Measurements from ENCODE around the gene CARF.
"Not testable (repeated sequence)": the region's sequence is repeated elsewhere in the genome, so short reads cannot be mapped to it uniquely, and the experiment has no call there.

CARF gene

GRCh38 chr2:202911512-202912341 is at the start of gene CARF, which contains the start of gene WDR12:
TSS of gene CARF (plus strand) at chr2:202912275. CDS start at chr2:202941903, 29,628 bp downstream.
TSS of gene WDR12 (minus strand) at chr2:202911673. CDS start at chr2:202911476, 197 bp downstream.
- H3K9ac ChIP-seq (ENCODE audit: low read depth, low read length): peak within 1 kb of the TSS; percentile 91

GRCh38 chr2:202870431-202871299 is 41.4 kb upstream of the CARF start:
- H3K27ac ChIP-seq (ENCODE audit: low read length): no peak overlapping the region
- H3K36me3 ChIP-seq (ENCODE audit: insufficient read depth, low read depth, low read length): no peaks in the 10 kb centered on the region
- no peaks in the 10 kb centered on the region; the same call in 1 of the 2 replicates for H3K4me1 ChIP-seq (ENCODE audit: insufficient read depth, low read length)
- peak overlapping the region; percentile 77 for H3K4me3 ChIP-seq (ENCODE audit: low read length)
- H3K9ac ChIP-seq (ENCODE audit: low read depth, low read length): peak overlapping the region; percentile 70
- H3K27me3 ChIP-seq (ENCODE audit: insufficient read depth, low read length): peaks cover 5% of the 10 kb centered on the region; the same call in 1 of the 2 replicates
- H3K9me3 ChIP-seq (ENCODE audit: insufficient read depth, low read depth, low read length): no peaks in the 10 kb centered on the region

More at GRCh38 chr2:202911512-202912341, at the start of gene CARF, which contains the start of gene WDR12:
- peak within 1 kb of the TSS; percentile 84 for H3K4me3 ChIP-seq (ENCODE audit: low read length)
- no peaks in the 10 kb centered on the region for H3K9me3 ChIP-seq (ENCODE audit: insufficient read depth, low read depth, low read length)
- H3K27ac ChIP-seq (ENCODE audit: low read length): peak within 1 kb of the TSS; percentile 98
- H3K4me1 ChIP-seq (ENCODE audit: insufficient read depth, low read length): no peaks in the 10 kb centered on the region
- H3K27me3 ChIP-seq (ENCODE audit: insufficient read depth, low read length): no peaks in the 10 kb centered on the region
- H3K36me3 ChIP-seq (ENCODE audit: insufficient read depth, low read depth, low read length): peaks cover 10% of the 10 kb centered on the region

GRCh38 chr2:202871300-202872141 is 40.6 kb upstream of the CARF start, which contains the start of gene ICA1L:
TSS of gene ICA1L (minus strand) at chr2:202871766. CDS start at chr2:202829009, 42,757 bp downstream.
- Histone ChIP-seq H3K27ac (ENCODE audit: low read length) (no peak within 1 kb of the TSS), H3K9ac (ENCODE audit: low read depth, low read length) (peak within 1 kb of the TSS; percentile 70), H3K4me1 (ENCODE audit: insufficient read depth, low read length) (no peaks in the 10 kb centered on the region; the same call in 1 of the 2 replicates), H3K4me3 (ENCODE audit: low read length) (peak within 1 kb of the TSS; percentile 77), H3K9me3 (ENCODE audit: insufficient read depth, low read depth, low read length) (no peaks in the 10 kb centered on the region), H3K36me3 (ENCODE audit: insufficient read depth, low read depth, low read length) (no peaks in the 10 kb centered on the region), H3K27me3 (ENCODE audit: insufficient read depth, low read length) (peaks cover 5% of the 10 kb centered on the region; the same call in 1 of the 2 replicates)

GRCh38 chr2:202877699-202878098 is 34.4 kb upstream of the CARF start:
- Histone ChIP-seq H3K4me3 (ENCODE audit: low read length) (no peak overlapping the region), H3K9ac (ENCODE audit: low read depth, low read length) (no peak overlapping the region), H3K4me1 (ENCODE audit: insufficient read depth, low read length) (no peaks in the 10 kb centered on the region), H3K36me3 (ENCODE audit: insufficient read depth, low read depth, low read length) (peaks cover 39% of the 10 kb centered on the region), H3K27me3 (ENCODE audit: insufficient read depth, low read length) (no peaks in the 10 kb centered on the region), H3K27ac (ENCODE audit: low read length) (no peak overlapping the region), H3K9me3 (ENCODE audit: insufficient read depth, low read depth, low read length) (no peaks in the 10 kb centered on the region)

GRCh38 chr2:202881570-202881969 is 30.5 kb upstream of the CARF start:
- H3K9me3 ChIP-seq (ENCODE audit: insufficient read depth, low read depth, low read length): no peaks in the 10 kb centered on the region
- peaks cover 75% of the 10 kb centered on the region for H3K36me3 ChIP-seq (ENCODE audit: insufficient read depth, low read depth, low read length)
- no peaks in the 10 kb centered on the region for H3K27me3 ChIP-seq (ENCODE audit: insufficient read depth, low read length)
- H3K27ac ChIP-seq (ENCODE audit: low read length): no peak overlapping the region
- H3K4me3 ChIP-seq (ENCODE audit: low read length): no peak overlapping the region
- H3K4me1 ChIP-seq (ENCODE audit: insufficient read depth, low read length): no peaks in the 10 kb centered on the region
- no peak overlapping the region for H3K9ac ChIP-seq (ENCODE audit: low read depth, low read length)

- H3K27ac ChIP-seq (ENCODE audit: low read length): no peak overlapping the region
- no peak overlapping the region for H3K4me3 ChIP-seq (ENCODE audit: low read length)
- no peaks in the 10 kb centered on the region for H3K9me3 ChIP-seq (ENCODE audit: insufficient read depth, low read depth, low read length)
- H3K9ac ChIP-seq (ENCODE audit: low read depth, low read length): no peak overlapping the region
- peaks cover 93% of the 10 kb centered on the region for H3K36me3 ChIP-seq (ENCODE audit: insufficient read depth, low read depth, low read length)
- no peaks in the 10 kb centered on the region for H3K27me3 ChIP-seq (ENCODE audit: insufficient read depth, low read length)
- H3K4me1 ChIP-seq (ENCODE audit: insufficient read depth, low read length): no peaks in the 10 kb centered on the region
These were observed 27.9 kb upstream of the CARF start for GRCh38 chr2:202883987-202884675.

GRCh38 chr2:202885190-202885589 is 26.9 kb upstream of the CARF start:
- Histone ChIP-seq H3K27me3 (ENCODE audit: insufficient read depth, low read length) (no peaks in the 10 kb centered on the region), H3K27ac (ENCODE audit: low read length) (no peak overlapping the region), H3K4me1 (ENCODE audit: insufficient read depth, low read length) (no peaks in the 10 kb centered on the region), H3K9me3 (ENCODE audit: insufficient read depth, low read depth, low read length) (no peaks in the 10 kb centered on the region), H3K4me3 (ENCODE audit: low read length) (no peak overlapping the region), H3K9ac (ENCODE audit: low read depth, low read length) (no peak overlapping the region), H3K36me3 (ENCODE audit: insufficient read depth, low read depth, low read length) (peaks cover 93% of the 10 kb centered on the region)

- H3K9me3 ChIP-seq (ENCODE audit: insufficient read depth, low read depth, low read length); H3K4me3 ChIP-seq (ENCODE audit: low read length); H3K27me3 ChIP-seq (ENCODE audit: insufficient read depth, low read length); H3K9ac ChIP-seq (ENCODE audit: low read depth, low read length); H3K4me1 ChIP-seq (ENCODE audit: insufficient read depth, low read length); H3K27ac ChIP-seq (ENCODE audit: low read length): not testable (repeated sequence)
- H3K36me3 ChIP-seq (ENCODE audit: insufficient read depth, low read depth, low read length): peaks cover 56% of the 10 kb centered on the region
These were observed 6.6 kb upstream of the CARF start for GRCh38 chr2:202905507-202905906.

- H3K9me3 ChIP-seq (ENCODE audit: insufficient read depth, low read depth, low read length): no peaks in the 10 kb centered on the region; the same call in 1 of the 2 replicates
- no peaks in the 10 kb centered on the region for H3K4me1 ChIP-seq (ENCODE audit: insufficient read depth, low read length)
- no peak overlapping the region for H3K4me3 ChIP-seq (ENCODE audit: low read length)
- H3K9ac ChIP-seq (ENCODE audit: low read depth, low read length): no peak overlapping the region
- H3K36me3 ChIP-seq (ENCODE audit: insufficient read depth, low read depth, low read length): peaks cover 37% of the 10 kb centered on the region
- H3K27me3 ChIP-seq (ENCODE audit: insufficient read depth, low read length): no peaks in the 10 kb centered on the region
- H3K27ac ChIP-seq (ENCODE audit: low read length): no peak overlapping the region
These were observed 3.9 kb upstream of the CARF start for GRCh38 chr2:202908186-202908585.

- H3K4me3 ChIP-seq (ENCODE audit: low read length): peak overlapping the region; percentile 84
- no peak overlapping the region for H3K27ac ChIP-seq (ENCODE audit: low read length)
- peaks cover 32% of the 10 kb centered on the region for H3K36me3 ChIP-seq (ENCODE audit: insufficient read depth, low read depth, low read length)
- no peaks in the 10 kb centered on the region; the same call in 1 of the 2 replicates for H3K9me3 ChIP-seq (ENCODE audit: insufficient read depth, low read depth, low read length)
- H3K9ac ChIP-seq (ENCODE audit: low read depth, low read length): no peak overlapping the region
- no peaks in the 10 kb centered on the region for H3K27me3 ChIP-seq (ENCODE audit: insufficient read depth, low read length)
- H3K4me1 ChIP-seq (ENCODE audit: insufficient read depth, low read length): no peaks in the 10 kb centered on the region
These were observed 2.5 kb upstream of the CARF start for GRCh38 chr2:202909394-202910192.
